DMS114 treated with DMSO at 0.1 percent for 48 hours (cell line): ENCODE measurements around the gene INVS.
"Not testable (repeated sequence)": the region's sequence is repeated elsewhere in the genome, so short reads cannot be mapped to it uniquely, and the experiment has no call there.

ENCODE experiments used
- DNase-seq: peaks from one replicate; lab custom pipeline; 2025; ENCODE audit not compliant: unreplicated experiment; lab: John Stamatoyannopoulos, UW

Gene INVS

GRCh38 chr9:100117316-100117715 is 18.3 kb downstream of the INVS start:
- DNase-seq, result no peak

GRCh38 chr9:100120286-100120685 is 21.2 kb downstream of the INVS start:
- DNase-seq, result no peak

- DNase-seq, result no peak
Observed at GRCh38 chr9:100125236-100125635, 26.2 kb downstream of the INVS start.

- no peak for DNase-seq
Observed at GRCh38 chr9:100125910-100126309, 26.9 kb downstream of the INVS start.

GRCh38 chr9:100126423-100126822 is 27.4 kb downstream of the INVS start:
- no peak for DNase-seq

DNA sequence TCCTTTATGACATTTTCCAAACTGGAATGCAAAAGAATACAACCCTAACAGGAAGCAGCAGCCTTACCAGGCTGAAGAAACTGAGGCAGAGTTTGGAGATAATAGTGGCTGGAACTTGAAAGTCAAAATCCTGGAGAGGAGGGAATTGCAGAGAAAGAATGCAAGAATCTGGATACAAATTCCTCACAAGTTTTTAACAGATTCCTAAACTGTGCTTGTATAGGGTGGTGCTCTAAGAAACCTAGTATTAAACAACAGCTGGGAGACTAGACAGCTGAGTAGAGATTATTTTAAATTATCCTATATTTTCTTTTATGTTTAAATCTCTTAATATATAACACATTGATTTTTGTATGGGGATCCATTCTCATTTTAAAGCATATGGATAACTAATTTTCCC is 30.7 kb downstream of the INVS start:
- DNase-seq, result no peak

DNA sequence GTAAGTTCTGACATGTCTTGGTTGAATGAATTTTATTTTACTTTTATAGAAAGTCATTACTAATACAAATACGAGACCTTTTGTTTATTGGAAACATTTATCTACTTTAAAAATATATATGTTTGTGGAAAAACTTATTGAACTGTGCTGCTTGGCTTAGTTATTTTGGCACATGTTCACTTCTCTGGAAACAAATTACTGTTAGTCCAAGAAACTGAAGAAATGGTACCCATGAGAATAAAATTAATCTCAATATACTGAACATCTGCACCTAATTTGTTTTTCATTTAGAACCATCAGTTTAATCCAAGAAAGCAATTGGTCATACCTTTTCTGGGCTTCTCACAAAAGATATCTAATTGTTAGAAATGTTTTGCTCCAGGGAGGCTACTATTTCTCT is 32.2 kb downstream of the INVS start:
- no peak for DNase-seq

GRCh38 chr9:100131875-100132430 is 32.9 kb downstream of the INVS start:
- DNase-seq, result no peak

DNA sequence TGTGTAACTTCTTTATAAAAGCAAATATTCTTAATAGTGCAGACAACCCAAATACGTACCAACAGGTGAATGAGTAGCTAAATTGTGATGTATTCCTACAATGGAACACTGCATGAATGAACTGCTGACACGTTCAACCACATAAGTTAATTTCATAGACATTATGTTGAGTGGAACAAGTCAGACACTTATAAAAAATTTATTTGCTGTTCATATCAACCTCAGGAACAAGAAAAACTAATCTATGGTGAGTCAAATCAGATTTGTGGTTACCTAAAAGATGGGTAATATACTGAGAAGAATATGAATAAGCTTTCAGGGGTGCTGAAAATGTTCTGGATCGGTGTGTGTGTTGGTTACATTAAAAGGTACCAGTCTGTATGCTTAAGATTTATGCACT is 35.7 kb downstream of the INVS start:
- DNase-seq, result no peak

GRCh38 chr9:100136799-100137198 is 37.8 kb downstream of the INVS start:
- DNase-seq, result not testable (repeated sequence)

DNA sequence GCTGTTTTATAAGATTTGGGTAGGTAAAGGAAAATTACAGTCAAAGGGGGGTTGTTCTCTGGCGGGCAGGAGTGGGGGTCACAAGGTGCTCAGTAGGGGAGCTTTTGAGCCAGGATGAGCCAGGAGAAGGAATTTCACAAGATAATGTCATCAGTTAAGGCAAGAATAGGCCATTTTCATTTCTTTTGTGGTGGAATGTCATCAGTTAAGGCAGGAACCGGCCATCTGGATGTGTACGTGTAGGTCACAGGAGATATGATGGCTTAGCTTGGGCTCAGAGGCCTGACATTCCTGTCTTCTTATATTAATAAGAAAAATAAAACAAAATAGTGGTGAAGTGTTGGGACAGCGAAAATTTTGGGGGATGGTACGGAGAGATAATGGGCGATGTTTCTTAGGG is 41.3 kb downstream of the INVS start:
- not testable (repeated sequence) for DNase-seq

DNA sequence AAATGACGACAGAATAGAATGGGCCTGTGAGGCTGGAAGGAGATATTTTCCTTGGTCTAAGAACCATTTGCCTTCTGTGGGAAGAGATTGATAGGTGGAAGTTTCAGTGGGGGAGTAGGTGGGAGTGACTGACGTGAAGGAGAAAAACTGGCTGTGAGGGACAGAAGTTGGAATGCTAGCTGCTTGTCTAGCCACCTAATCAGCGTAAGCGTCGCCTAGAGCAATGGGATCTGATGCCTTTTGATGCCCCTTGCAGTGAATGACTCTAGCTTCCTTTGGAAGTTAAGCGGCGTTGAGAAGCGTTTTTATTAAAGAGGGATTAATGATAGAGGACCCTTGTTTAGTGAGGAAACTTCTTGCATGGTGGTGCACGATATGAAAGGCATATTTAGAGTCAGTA is 42.8 kb downstream of the INVS start:
- DNase-seq, result not testable (repeated sequence)

DNA sequence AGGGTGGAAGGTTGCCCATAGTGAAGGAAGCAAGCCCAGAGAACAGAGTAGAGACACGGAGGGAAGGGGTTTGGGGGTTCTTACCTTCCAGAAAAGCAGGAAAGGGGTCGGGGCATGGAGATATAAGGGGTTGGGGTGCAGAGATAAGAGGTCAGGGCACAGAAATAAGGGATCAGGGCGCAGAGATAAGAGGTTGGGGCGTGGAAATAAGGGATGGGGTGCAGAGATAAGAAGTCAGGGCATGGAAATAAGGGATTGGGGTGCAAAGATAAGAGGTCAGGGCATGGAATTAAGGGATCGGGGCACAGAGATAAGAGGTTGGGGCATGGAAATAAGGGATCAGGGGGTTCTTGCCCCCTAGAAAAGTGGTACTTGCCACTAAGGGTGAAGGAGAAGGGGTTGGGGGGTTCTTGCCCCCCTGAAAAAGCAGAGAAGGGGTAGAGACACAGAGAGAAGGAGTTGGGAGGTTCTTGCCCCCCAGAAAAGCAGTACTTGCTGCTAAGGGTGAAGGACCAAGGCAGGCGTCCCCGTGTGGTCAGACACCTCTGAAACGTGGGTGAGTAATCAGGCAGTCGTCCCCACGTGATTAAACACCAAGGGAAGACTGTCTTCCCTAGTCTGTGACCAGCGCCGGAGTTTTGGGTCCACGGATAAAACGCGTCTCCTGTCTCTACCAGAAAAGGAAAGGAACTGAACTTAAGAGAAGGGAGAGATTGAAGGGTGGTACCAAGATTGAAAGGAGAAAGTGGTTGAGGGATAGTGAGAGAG is 46.3 kb downstream of the INVS start:
- not testable (repeated sequence) for DNase-seq

DNA sequence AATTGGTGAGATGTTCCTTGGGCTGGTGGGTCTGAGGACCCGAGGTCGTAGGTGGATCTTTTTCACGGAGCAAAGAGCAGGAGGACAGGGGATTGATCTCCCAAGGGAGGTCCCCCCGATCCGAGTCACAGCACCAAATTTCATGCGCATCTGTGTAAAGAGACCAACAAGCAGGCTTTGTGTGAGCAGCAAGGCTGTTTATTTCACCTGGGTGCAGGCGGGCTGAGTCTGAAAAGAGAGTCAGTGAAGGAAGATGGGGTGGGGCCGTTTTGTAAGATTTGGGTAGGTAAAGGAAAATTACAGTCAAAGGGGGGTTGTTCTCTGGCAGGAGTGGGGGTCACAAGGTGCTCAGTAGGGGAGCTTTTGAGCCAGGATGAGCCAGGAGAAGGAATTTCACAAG is 46.9 kb downstream of the INVS start:
- DNase-seq, result not testable (repeated sequence)

DNA sequence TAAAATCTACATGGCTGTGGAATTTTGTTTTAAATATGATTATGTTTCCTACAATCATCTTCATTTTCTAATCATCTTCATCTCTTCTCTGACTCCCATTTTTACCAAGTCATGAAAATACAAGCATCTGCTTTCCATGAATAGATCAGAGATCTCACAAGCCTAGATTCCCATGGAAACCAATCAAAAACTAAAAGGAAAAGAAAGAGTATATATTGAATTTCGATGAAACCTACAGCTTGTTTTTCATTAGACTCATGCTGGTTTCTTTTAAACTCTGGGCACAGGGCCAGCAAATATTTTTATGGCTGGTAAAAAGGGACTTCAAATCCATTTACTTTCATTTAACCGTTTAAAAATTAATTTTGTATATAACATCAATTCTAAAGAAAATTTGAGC is 51.2 kb downstream of the INVS start:
- no peak for DNase-seq

DNA sequence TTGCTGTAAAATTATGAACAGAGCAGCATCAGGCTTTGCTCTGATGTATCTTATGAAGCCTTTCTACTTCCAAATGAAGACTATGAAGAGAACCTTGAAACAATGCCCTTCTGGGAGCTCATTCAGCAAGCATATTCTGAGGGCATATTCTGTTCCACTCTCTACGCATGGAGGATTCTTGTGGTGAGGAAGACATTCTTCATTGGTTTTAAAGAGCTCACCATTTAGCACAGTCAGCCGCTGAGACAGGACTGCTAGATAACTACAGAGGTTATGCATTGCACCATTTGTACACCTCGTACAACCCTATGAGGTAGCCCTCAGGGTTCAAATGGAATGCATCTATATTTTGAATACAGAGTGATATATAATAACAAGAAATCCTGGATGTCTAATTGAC is 61.0 kb downstream of the INVS start:
- DNase-seq, result no peak

DNA sequence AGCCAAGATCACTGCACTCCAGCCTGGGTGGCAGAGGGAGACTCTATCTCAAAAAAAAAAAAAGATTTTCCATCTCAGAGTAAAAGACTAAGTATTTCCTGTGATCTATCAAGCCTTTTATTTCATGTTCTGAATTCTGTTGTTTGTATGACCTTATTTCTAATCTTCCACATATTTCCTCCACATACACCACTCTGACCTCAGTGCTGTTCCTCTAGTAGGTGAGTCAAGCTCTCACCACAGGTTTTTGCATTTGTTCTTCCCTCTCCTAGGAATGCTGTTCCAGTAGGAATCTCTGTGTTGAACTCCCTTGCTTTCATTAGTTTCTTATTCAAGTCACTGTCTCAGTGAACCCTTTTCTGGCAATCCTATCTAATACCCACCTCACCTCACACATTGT is 68.1 kb downstream of the INVS start:
- DNase-seq, result no peak

DNA sequence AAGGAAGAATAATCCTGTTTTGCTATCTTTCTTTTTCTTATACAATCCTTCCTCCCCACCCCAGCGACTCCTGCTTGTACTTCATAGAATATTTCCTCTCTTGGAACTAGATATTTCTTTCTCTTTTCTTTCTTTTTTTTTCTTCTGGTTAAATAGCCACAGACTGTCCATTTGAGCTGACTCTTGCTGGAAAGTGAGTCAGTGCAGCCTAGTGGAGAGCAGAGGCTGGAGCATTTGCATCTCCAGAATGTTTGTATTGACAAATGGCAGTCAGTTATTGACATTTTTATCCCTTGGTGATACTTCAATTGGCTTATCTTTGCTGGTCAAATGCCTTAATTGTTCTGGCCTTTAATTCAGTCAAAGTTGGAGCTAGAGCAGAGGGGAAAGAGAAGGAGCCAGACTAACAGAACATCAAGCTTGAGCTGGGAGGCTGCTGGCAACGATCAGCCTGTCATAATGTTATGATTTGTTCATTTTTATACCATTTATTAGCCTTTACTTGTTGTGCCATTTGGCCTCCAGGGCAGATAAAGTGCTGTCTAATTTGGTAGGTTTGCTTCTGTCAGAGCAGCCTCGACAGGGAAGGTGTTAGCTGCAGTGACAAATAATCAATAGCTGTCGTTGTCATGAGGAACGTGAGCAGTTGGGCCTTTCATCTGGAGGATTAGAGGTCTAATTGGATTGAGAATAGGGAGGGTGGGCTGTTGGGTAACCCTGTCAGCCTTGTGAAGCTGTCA is 69.0 kb downstream of the INVS start:
- DNase-seq, result no peak

- no peak for DNase-seq
Observed at GRCh38 chr9:100170085-100170484, 71.0 kb downstream of the INVS start.

DNA sequence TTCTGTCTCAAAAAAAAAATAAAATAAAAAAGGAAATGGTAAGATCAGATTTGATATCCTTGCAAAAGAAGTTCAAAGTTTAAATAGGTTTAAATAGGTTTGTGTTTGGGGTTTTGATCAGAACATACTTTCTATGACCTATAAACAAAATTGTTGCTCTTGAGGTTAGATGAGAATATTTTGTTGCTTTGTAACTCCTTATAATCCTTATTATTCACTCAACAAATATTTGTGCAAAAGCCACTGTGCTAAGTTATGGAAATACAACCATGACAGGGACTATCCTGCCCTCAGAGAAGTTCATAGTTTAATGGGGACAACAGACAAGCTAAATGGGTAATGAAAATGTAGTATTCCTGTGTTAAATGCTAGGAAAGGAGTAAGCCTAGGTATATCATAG is 71.5 kb downstream of the INVS start:
- no peak for DNase-seq

DNA sequence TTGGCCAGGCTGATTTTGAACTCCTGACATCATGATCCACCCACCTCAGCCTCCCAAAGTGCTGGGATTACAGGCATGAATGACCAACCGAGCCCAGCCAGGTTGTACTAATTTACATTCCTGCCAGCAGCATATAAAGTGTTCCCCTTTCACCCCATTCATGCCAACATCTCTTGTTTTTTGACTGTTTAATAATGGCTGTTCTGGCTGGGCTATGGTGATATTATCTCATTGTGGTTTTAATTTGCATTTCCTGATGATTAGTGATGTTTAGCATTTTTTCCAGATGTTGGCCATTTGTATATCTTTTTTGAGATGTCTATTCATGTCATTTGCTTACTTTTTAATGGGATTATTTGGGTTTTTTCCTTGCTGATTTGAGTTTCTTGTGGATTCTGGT is 87.3 kb downstream of the INVS start:
- DNase-seq, result no peak

- no peak for DNase-seq
Observed at GRCh38 chr9:100190339-100190738, 91.3 kb downstream of the INVS start.
